Measurements from ENCODE around the gene GNL1.
"Not testable (repeated sequence)": the region's sequence is repeated elsewhere in the genome, so short reads cannot be mapped to it uniquely, and the experiment has no call there.

The GNL1 gene

DNA sequence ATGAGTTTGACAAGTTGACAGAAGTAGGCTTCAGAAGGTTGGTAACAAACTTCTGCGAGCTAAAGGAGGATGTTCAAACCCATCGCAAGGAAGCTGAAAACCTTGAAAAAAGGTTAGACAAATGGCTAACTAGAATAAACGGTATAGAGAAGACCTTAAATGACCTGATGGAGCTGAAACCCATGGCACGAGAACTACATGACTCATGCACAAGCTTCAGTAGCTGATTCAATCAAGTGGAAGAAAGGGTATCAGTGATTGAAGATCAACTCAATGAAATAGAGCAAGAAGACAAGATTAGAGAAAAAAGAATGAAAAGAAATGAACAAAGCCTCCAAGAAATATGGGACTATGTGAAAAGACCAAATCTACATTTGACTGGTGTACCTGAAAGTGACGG, 34.3 kb downstream of the GNL1 start:
- not testable (repeated sequence) for DNase-seq

GRCh38 chr6:30521082-30521481, 35.2 kb downstream of the GNL1 start:
- not testable (repeated sequence) for DNase-seq

DNA sequence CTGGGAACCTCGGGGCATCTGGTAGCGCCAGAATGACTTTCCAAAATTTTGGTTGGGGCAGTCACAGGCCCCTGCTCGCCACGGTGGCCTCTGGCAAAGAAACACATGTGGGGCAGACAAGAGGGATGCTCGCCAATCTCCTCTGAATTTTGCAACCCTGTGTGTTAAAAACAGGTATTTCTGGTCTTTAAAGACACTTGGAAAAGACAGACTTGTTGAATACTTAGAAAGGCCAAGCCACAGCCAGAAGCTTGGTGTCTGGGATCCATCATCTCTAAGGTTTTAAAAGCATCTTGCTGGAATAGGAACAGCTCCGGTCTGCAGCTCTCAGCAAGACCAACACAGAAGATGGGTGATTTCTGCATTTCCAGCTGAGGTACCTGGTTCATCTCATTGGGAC, 35.8 kb downstream of the GNL1 start:
- DNase-seq = no peak

- not testable (repeated sequence) for DNase-seq
Measured at GRCh38 chr6:30518505-30519145, 37.7 kb downstream of the GNL1 start.

DNA sequence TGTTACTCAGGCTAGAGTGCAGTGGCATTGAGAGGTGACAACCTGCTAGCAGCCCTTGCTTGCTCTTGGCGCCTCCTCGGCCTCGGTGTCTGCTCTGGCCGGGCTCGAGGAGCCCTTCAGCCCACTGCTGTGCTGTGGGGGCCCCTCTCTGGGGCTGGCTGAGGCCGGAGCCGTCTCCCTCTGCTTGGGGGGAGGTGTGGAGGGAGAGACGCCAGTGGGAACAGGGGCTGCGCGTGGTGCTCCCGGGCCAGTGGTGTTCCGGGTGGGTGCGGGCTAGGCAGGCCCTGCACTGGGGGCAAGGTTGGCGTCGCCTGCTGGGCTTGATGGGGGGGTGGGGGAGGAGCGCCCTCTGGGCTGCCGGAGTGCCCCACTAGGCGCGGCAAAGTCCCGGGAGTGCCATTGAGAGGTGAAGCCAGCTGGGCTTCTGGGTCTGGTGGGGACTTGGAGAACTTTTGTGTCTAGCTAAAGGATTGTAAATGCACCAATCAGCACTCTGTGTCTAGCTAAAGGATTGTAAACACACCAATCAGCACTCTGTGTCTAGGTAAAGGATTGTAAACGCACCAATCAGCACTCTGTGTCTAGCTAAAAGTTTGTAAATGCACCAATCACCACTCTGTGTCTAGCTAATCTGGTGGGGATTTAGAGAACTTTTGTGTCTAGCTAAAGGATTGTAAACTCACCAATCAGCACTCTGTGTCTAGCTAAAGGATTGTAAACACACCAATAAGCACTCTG, 38.4 kb downstream of the GNL1 start:
- not testable (repeated sequence) for DNase-seq

- not testable (repeated sequence) for DNase-seq
Measured at GRCh38 chr6:30516754-30517076, 39.6 kb downstream of the GNL1 start.

DNA sequence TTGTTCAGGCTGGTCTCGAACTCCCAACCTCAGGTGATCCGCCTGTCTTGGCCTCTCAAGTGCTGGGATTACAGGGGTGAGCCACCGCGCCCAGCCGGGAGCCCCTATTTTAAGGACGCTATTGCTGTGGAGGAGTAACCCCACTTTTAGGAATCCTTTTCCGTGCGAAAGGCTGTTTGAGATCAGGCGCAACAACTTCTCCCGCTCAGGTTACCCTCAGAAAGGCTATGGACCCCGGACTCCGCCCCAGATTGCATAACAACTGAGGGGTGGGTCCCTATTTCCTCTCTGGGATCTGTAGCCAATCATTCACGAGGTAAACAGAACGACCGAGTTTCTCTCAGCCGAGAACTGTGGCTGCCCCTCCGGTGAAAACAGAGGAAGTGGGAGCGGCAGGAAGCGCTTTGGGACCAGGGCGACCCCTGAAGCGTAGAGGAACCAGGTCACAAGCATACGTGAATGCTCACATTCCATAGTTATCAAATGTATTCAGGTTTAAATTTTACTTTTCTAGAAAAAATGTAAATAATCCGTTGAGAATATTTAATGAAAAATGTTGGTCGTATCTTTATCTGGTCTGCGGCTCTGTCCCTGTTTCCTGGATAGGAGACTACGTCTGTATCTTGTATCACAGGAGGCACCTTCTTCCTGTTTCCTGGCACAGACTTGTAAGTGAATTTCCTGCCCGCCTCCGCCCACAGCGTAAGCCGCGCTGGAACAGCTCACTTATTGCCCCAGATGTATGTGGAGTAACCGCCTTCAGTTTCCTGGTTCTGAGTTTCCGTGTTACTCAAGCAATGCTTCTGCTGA, 40.1 kb downstream of the GNL1 start:
- DNase-seq = no peak

- DNase-seq = no peak
Measured at GRCh38 chr6:30515106-30515505, 41.2 kb downstream of the GNL1 start.

DNA sequence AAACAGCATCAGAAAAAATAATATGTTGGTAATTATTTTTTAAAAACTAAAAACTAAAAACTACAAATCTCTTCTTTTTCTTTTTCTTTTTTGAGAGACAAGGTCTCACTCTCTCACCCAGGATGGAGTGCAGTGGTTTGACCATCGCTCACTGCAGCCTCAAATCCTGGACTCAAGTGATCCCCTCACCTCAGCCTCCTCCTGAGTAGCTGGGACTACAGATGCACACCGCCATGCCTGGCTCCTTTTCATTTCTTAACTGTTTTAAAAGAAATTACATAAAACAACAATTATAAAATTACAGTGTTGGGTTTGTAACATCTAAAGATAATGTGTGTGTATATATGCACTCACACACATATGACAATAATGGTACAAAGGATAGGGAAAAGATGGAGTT, 42.8 kb downstream of the GNL1 start:
- no peak for DNase-seq

- no peak for DNase-seq
Measured at GRCh38 chr6:30511169-30511546, 45.1 kb downstream of the GNL1 start.

GRCh38 chr6:30510419-30511168, 45.7 kb downstream of the GNL1 start:
- no peak for DNase-seq

DNA sequence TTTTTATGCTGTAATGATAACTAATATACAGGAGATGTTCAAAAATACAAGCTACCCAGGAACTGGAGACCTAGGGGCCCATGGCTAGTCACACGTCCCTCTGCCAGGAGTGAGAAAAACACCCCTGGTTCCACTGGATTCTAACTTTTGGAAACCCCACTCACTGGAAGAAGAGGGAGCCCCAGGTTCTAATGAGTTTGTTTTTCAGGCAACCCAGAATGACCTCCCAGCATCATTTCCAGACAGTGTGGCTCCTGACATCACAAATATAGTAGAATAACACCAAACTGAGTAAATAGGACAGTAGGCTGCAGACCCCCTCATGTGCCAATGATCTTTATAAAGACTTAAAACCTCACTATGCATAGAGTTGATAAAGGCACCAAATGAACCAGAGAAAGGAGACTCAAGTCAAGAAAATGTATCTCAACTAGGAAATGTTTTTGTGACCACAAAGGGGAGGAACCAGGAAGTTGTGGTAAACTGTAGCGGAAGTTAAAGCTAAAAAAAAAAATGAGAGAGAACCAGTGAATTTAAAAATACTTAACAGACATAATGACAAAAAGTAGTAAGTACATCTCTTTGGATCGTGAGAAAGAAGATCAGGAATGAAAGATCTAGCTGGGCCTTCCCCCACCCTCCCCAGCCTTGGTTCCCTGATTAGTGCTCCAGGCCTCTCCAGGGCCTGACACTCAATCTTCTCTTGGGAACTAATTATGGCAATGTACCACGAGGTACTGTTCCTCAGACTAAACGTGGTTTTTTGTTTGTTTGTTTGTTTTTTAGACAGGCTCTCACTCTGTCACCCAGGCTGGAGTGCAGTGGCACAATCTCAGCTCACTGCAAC, 47.2 kb downstream of the GNL1 start:
- DNase-seq = no peak

DNA sequence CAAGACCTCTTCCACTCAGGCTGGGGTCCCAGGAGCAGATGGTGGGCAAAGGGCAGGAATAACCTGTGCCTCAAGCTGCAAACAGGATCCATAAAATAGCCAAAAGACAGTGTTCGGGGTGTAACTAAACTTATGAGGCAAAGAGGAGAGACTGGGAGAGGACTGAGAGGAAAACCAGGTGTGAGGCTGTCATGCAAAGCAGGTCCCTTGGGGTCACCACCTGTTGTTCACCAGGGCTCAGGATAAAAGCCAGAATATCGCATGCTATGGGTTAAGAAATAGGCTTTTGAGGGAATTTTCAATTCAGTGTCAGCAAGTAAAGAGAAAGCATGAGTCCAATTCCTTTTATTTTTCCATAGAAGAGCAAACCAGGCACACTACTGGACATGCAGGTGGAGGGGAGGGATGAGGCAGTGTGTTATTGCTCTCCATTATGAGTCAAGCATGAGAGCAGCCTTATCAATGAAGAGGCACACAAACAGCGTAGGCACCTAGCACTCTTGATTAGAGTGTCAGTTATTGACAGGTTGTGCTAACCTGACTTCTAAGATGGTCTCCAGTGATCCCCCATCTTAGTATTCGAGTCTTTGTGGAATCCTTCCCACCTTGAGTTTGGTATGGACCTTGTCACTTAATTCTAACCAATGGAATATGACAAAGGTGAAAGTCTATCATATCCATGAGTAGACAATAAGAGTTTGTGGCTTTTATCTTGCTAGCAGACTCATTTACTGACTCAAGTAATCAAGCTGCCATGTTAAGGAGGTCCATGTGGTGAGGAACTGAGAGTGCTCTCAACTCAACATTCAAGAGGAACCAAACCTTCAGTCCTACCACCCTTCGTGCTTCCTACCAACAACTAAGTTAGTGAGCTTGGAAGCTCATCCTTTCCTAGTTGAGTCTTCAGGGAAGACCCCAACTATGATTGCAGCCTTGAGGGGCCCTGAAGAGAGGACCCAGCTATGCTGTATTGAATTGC, 48.2 kb downstream of the GNL1 start:
- DNase-seq = no peak

DNA sequence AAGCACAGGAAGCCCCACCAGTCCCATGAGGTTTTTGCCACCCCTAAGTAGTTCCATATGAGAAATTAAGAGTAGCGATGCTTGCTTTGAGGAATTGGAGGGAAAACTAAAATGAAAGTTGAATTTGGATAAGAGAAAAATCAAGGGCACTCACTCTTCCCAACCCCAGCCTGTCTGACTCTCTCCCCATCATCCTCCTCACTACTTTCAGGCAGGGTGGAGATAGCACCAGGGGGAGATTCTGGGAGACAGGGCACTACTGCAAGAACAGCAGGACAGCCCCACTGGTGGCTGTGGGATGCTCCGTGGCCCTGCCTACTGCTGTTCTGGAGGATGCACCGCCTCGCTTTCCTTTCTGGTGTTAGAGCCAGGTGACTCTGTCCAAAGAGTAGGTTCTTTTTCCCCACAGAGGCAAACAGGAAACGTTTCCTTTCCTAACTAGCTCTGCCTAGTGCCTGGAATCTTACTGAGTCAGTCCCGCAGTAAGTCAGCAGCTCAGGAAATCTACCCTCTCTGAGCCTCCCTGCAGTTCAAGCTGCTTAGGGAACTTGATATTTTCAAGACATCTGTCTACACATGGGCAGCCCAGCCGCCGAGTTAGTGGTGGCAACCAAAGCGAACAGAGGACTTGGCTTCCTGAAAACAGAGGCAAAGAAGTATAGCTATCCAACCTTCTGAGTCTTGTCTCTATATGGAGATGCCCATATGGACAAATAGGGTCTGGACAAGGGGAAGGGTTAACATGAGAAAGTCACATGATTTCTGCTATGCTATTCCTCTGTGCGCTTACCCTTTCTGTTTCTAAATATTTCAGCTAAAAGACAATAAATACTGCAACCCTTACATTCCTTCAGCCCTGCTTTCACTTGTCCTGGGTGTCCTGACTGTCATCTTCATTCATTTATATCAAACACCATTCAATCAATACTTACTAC, 55.6 kb downstream of the GNL1 start:
- DNase-seq = no peak

GRCh38 chr6:30498705-30499104, 57.6 kb downstream of the GNL1 start:
- DNase-seq = not testable (repeated sequence)

DNA sequence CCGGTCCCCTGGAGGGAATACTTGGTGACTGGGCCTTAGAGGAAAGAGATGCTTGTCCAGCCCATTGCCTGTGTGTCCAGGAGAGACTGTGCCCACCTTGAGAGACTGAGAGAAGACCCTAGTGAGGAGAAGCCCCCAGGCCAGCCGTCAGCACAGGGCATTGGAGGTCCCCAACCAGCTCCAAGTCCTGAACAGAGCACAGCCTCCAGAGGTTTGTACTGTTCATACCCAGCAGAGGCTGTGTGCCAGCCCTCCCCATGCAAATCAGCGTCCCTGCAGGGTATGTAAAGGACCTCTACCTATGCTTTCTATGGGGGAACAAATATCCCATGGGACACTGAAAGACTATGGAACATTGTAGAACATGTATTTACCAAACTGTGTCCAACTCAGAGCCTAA, 58.6 kb downstream of the GNL1 start:
- DNase-seq = no peak

GRCh38 chr6:30497261-30497599, 59.1 kb downstream of the GNL1 start:
- DNase-seq = not testable (repeated sequence)

GRCh38 chr6:30495993-30496392, 60.3 kb downstream of the GNL1 start:
- no peak for DNase-seq

DNA sequence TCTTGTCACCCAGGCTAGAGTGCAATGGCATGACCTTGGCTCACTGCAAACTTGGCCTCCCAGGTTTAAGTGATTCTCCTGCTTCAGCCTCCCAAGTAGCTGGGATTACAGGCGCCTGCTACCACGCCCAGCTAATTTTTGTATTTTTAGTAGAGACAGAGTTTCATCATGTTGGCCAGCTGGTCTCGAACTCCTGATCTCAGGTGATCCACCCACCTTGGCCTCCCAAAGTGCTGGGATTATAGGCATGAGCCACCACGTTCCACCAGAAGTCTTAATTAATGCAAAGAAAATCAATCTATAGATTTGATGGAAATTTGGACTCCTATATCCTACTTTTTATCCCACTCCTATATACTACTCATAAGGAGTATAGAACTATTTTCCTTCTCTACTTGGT, 61.2 kb downstream of the GNL1 start:
- DNase-seq = not testable (repeated sequence)

- no peak for DNase-seq
Measured at GRCh38 chr6:30494291-30494861, 61.9 kb downstream of the GNL1 start.
